Activated naive CD4-positive, alpha-beta T cell treated with anti-CD3 and anti-CD28 coated beads, Interleukin-2, amount 50 U/mL, for 72 hours (primary cell): Measurements from ENCODE around the gene MAD2L2. TPM values are rescaled to one million over a fixed set of nuclear protein-coding genes. Genes with fewer than 3 reads are reported as not detected.
A peak's percentile ranks its signal among the peaks of the same experiment; 100 is the strongest.

Source experiments
- ATAC-seq, 2 donors: fragments of 150-1000 bp; cut with Tn5 transposase; 2 replicates each; pipeline ENCODE4 v1.10.0; 2021; ENCODE audit warnings: mild to moderate bottlenecking in 2 of 2, moderate library complexity in 2 of 2
- DNase-seq, 2 donors: peaks; one replicate each; pipeline ENCODE4 v3.0.0; 2021 to 2022; ENCODE audit warnings: low spot score in 2 of 2
- H3K27ac Mint-ChIP-seq, 2 donors: one replicate each; pipeline ENCODE4 v1.8.0; 2022; ENCODE audit warnings: mild to moderate bottlenecking in 2 of 2, mixed read lengths in 2 of 2
- H3K36me3 Mint-ChIP-seq, 2 donors: one replicate each; pipeline ENCODE4 v1.8.0; 2022; ENCODE audit warnings: mixed read lengths in 2 of 2
- H3K9me3 Mint-ChIP-seq, 2 donors: one replicate each; pipeline ENCODE4 v1.8.0; 2022; ENCODE audit warnings: mixed read lengths in 2 of 2
- total RNA-seq, 2 donors: library from RNA; stranded (reverse); gene quantifications; one replicate each; pipeline ENCODE4 v1.2.3, GENCODE V29; 2022

The MAD2L2 gene
- 100 to 1,000 TPM in 1 of 2 donors, 10 to 100 TPM in 1; 76.7 to 115 TPM for total RNA-seq

- DNase-seq = peak; percentile 90 to 93
- peak; percentile 86 to 93 for ATAC-seq
- Mint-ChIP-seq H3K9me3 (no peaks in the 10 kb centered on the region), H3K27ac (peak within 1 kb of the TSS; percentile 90 to 93), H3K36me3 (no peaks in the 10 kb centered on the region)
Observed at GRCh38 chr1:11681071-11681771, at the start of gene MAD2L2. TSS of gene MAD2L2 (minus strand) at chr1:11681148. CDS start at chr1:11680601, 547 bp downstream.

- Mint-ChIP-seq H3K36me3 (no peaks in the 10 kb centered on the region), H3K9me3 (no peaks in the 10 kb centered on the region), H3K27ac (peak overlapping the region in 1 of 2 donors; percentile 44)
- no peak for DNase-seq
- ATAC-seq = peak; percentile 56 to 79
Observed at GRCh38 chr1:11730429-11730891, 49.5 kb upstream of the MAD2L2 start.

- Mint-ChIP-seq H3K36me3 (no peaks in the 10 kb centered on the region), H3K27ac (peak overlapping the region in 1 of 2 donors; percentile 44), H3K9me3 (no peaks in the 10 kb centered on the region)
- DNase-seq (no peak), ATAC-seq (peak in 1 of 2 donors; percentile 45)
Observed at GRCh38 chr1:11729498-11730428, 48.8 kb upstream of the MAD2L2 start.

- DNase-seq (no peak), ATAC-seq (no peak)
Observed at GRCh38 chr1:11729155-11729497, 48.2 kb upstream of the MAD2L2 start.

GRCh38 chr1:11728126-11728806 is 47.3 kb upstream of the MAD2L2 start:
- ATAC-seq = no peak
- Mint-ChIP-seq H3K36me3 (no peaks in the 10 kb centered on the region), H3K27ac (no peak overlapping the region), H3K9me3 (no peaks in the 10 kb centered on the region)
- no peak for DNase-seq

More at GRCh38 chr1:11729155-11729497, 48.2 kb upstream of the MAD2L2 start:
- no peak overlapping the region for H3K27ac Mint-ChIP-seq
- no peaks in the 10 kb centered on the region for H3K9me3 Mint-ChIP-seq
- H3K36me3 Mint-ChIP-seq = no peaks in the 10 kb centered on the region

- no peak for ATAC-seq
- no peak for DNase-seq
- Mint-ChIP-seq H3K36me3 (no peaks in the 10 kb centered on the region), H3K27ac (no peak overlapping the region), H3K9me3 (no peaks in the 10 kb centered on the region)
Observed at GRCh38 chr1:11727119-11727518, 46.2 kb upstream of the MAD2L2 start.

GRCh38 chr1:11725616-11726015 is 44.7 kb upstream of the MAD2L2 start:
- no peak overlapping the region for H3K27ac Mint-ChIP-seq
- no peaks in the 10 kb centered on the region for H3K9me3 Mint-ChIP-seq
- DNase-seq (no peak), ATAC-seq (no peak)
- H3K36me3 Mint-ChIP-seq = no peaks in the 10 kb centered on the region

- H3K27ac Mint-ChIP-seq = no peak overlapping the region
- H3K9me3 Mint-ChIP-seq = no peaks in the 10 kb centered on the region
- no peaks in the 10 kb centered on the region for H3K36me3 Mint-ChIP-seq
- DNase-seq (no peak), ATAC-seq (no peak)
Observed at GRCh38 chr1:11722538-11722937, 41.6 kb upstream of the MAD2L2 start.

GRCh38 chr1:11721311-11721710 is 40.4 kb upstream of the MAD2L2 start:
- H3K9me3 Mint-ChIP-seq = no peaks in the 10 kb centered on the region
- no peak overlapping the region for H3K27ac Mint-ChIP-seq
- DNase-seq = no peak
- no peak for ATAC-seq
- H3K36me3 Mint-ChIP-seq = no peaks in the 10 kb centered on the region

GRCh38 chr1:11720525-11720924 is 39.6 kb upstream of the MAD2L2 start:
- ATAC-seq (no peak), DNase-seq (no peak)
- Mint-ChIP-seq H3K27ac (no peak overlapping the region), H3K36me3 (no peaks in the 10 kb centered on the region), H3K9me3 (no peaks in the 10 kb centered on the region)

- Mint-ChIP-seq H3K27ac (peak overlapping the region in 1 of 2 donors; percentile 87), H3K36me3 (no peaks in the 10 kb centered on the region), H3K9me3 (no peaks in the 10 kb centered on the region)
- DNase-seq (no peak), ATAC-seq (no peak)
Observed at GRCh38 chr1:11720033-11720376, 39.1 kb upstream of the MAD2L2 start.

- DNase-seq = peak; percentile 80 to 83
- no peaks in the 10 kb centered on the region for H3K36me3 Mint-ChIP-seq
- H3K27ac Mint-ChIP-seq = peak overlapping the region; percentile 83 to 87
- ATAC-seq = peak; percentile 81 to 88
- H3K9me3 Mint-ChIP-seq = no peaks in the 10 kb centered on the region
Observed at GRCh38 chr1:11719313-11720032, 38.5 kb upstream of the MAD2L2 start.

GRCh38 chr1:11714831-11715575 is 34.1 kb upstream of the MAD2L2 start:
- Mint-ChIP-seq H3K9me3 (no peaks in the 10 kb centered on the region), H3K27ac (peak overlapping the region in 1 of 2 donors; percentile 48), H3K36me3 (no peaks in the 10 kb centered on the region)
- ATAC-seq = no peak
- DNase-seq = no peak

GRCh38 chr1:11713095-11713494 is 32.1 kb upstream of the MAD2L2 start:
- no peak for ATAC-seq
- H3K9me3 Mint-ChIP-seq = no peaks in the 10 kb centered on the region

GRCh38 chr1:11712285-11712684 is 31.3 kb upstream of the MAD2L2 start:
- ATAC-seq (no peak), DNase-seq (no peak)
- no peaks in the 10 kb centered on the region for H3K36me3 Mint-ChIP-seq
- H3K27ac Mint-ChIP-seq = no peak overlapping the region
- H3K9me3 Mint-ChIP-seq = no peaks in the 10 kb centered on the region

More at GRCh38 chr1:11713095-11713494, 32.1 kb upstream of the MAD2L2 start:
- no peaks in the 10 kb centered on the region for H3K36me3 Mint-ChIP-seq
- H3K27ac Mint-ChIP-seq = no peak overlapping the region
- DNase-seq = no peak

GRCh38 chr1:11711490-11711889 is 30.5 kb upstream of the MAD2L2 start:
- Mint-ChIP-seq H3K9me3 (no peaks in the 10 kb centered on the region), H3K27ac (no peak overlapping the region), H3K36me3 (no peaks in the 10 kb centered on the region)
- no peak for DNase-seq
- ATAC-seq = no peak
